ENCODE measurements around the gene LRRC15.

The LRRC15 gene

DNA sequence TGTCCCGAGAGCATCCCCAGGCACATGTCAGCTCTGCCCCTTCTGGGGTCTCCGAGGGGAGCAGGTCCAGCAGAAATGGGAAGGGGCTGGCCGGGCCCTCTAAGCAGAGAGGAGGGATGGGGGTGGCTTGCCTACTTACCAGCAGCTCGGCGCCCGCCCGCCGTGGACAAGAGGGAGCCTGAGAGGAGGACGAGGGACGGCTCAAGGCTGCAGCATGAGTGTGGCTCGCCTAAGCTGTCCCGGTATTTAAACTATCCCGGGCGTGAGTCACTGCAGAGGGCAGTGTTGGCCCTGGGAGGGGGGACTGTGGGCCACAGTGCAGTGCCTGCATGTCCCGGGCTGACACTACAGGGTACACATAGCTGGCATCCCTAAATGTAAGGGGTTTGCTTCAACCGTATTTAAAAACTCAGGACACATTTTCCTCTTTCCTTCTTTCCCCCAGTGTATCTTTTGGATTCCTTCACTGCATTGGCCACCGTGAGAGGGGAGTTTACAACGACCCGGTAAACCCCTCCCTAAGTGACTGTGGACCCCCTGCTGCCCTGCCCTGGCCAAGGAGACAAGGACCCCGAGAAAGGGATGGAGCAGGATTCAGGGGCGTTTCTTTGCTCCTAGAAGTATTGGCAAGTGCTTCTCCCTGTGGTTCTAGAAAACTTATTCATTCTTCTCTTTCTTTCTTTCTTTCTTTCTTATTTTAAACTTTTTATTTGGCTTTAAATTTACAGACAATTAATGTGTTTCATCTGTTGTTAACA is at the start of gene LRRC15:
LRRC15 (minus strand) TSS at position 222 of the 758 bp plus-strand sequence. CDS start 8,700 bp downstream, outside the sequence.
- DNase-seq (ENCODE audit: low read depth in 2 of 3, low spot score in 1 of 3) = no peak

DNA sequence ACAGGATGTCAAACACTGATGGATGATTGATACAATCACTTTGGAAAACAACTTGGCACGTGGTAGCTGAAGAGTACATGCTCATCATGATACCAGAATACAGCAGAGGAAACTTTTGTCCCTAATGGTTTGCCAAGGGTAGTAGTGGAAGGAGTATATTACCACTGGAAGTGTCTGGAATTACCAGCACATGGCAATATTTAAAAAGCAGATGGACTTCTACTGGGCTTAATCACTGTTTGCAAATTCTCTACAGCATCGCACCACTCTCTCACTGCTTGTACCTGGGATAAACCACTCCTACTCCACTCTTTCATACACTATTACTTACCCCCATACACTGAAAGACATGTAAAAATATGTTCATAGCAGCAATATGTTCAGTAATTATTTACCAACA is 49.1 kb upstream of the LRRC15 start:
- DNase-seq (ENCODE audit: low read depth in 2 of 3, low spot score in 1 of 3) = no peak

DNA sequence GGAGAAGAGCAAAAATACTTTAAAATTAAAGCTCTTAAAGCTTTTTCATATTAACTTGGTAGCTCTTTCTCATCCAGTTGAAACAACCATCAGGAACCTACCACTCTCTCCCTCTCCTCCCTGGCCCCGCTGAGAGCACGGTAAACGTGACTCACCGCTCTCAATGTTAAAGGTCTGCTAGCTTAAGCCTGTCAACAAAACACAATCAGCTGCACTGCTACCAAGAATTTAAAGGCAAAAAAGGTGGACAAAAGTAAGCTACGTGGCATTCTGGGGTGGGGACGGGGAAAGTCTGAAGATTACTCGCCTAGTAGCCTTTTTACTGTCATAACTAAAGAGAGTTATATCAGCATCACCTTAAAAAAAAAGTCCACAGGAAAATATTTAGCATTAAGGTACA is 37.9 kb upstream of the LRRC15 start:
- no peak for DNase-seq (ENCODE audit: low read depth in 2 of 3, low spot score in 1 of 3)

DNA sequence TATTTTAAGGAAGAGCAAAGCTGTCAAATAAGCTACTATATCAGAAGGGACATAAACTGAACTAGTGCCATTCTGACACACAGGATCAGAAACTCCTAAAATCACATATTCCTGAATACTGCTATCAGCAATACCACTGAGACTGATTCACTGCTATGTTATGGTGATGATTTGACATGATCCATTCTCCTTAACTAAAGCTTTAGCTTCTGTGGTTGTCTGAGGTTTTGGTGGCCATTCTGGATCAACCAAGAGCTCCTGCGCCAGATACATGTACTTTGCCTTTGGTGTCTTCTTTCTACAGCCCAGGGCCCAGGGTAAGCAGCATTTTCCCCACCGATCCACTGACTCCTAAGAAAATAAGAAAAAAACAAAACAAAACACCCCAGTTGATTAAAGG is 36.2 kb upstream of the LRRC15 start:
- DNase-seq (ENCODE audit: low read depth in 2 of 3, low spot score in 1 of 3) = no peak

DNA sequence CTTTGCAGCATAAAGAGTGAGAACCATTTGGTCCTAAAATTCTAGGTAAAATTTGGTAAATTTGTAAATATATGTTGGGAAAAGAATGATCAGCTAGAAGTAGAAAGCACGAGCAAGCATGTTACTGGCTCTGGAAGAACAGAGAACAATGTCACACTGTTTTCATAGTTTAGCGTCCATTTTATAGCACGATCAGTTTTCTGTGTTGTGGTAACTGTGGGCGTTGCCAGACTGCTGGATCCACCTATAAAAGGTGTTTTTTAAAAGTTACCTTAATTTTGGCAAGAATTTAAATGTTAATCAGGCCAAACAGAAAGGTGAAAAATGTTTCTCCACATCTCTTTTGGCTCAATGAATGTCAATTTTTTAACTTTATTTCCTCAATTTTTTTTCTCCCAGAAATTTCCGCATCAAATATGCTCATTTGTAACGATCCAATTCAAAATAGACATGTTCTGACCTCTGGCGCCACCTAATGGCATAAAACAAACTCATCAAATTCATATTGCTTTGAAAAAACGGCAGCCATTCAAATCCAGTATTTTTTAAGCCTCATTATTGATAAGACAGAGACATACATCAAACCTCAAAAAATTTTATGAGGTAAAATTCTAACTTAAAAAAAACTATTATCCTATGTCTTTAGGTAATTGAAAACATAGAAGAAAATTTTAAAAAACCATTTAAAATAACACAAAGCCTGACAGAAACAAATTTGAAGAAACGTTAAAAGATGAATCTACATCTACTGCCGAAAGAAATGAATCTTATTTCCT is 35.0 kb upstream of the LRRC15 start:
- DNase-seq (ENCODE audit: low read depth in 2 of 3, low spot score in 1 of 3) = peak in 1 of 3 donors; percentile 60

DNA sequence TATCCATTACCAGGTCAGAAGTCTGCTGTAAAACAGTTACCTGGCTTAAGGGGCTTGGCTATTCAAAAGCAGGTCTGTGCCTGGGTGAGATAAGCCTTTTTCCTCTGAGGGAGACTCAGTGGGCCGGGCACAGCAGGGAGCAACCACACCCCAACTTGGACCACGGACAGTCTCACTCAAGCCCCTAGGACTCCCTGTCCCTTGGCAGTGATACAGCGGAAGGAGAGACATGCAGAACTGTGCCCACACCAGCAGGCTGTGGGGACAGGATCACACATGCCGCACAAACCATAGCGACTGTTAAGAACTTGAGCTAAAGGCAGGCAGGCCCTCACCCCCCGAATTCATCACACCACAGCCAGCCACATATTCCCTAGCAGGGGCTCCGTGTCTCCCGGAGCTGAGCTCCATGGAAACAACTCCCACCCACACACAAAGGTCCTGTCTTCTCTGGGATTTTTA is 32.4 kb upstream of the LRRC15 start:
- no peak for DNase-seq (ENCODE audit: low read depth in 2 of 3, low spot score in 1 of 3)

DNA sequence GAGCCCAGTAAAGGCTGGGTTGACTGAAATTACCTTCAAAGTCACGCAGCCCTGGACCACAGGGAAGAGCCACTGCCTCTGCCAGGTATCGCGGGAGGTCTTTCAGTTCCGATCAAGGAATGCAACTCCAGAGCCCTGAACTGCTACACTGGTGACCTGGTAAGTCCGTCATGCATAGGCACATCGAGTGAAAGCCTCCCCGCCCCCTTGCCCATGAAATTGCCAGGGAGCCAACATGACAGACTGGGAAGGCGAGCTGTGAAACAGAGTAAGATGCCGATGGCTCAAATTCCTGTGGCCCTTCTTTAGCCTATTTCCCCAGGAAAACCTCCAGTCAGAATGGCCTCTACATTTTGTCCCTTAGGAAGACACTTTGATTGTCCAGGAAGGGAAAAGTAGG is 31.8 kb upstream of the LRRC15 start:
- no peak for DNase-seq (ENCODE audit: low read depth in 2 of 3, low spot score in 1 of 3)

DNA sequence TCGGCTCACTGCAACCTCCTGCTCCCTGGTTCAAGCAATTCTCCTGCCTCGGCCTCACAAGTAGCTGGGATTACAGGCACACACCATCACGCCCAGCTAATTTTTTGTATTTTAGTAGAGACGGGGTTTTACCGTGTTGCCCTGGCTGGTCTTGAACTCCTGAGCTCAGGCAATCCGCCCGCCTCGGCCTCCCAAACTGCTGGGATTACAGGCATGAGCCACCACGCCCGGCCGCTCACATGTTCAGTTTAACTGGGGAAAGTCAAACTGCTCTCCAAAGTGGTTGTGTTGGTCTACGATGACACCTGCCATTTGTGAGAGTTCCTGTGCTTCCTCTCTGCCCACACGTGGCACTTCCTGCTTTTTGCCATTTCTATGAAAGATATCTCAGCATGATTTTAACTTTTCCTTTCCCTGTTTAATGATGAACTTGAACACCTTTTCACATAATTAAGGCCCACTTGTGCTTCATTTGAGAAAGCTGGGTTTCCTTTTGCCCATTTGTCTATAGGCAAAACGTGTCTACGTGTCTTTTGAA is 30.4 kb upstream of the LRRC15 start:
- DNase-seq (ENCODE audit: low read depth in 2 of 3, low spot score in 1 of 3) = no peak

DNA sequence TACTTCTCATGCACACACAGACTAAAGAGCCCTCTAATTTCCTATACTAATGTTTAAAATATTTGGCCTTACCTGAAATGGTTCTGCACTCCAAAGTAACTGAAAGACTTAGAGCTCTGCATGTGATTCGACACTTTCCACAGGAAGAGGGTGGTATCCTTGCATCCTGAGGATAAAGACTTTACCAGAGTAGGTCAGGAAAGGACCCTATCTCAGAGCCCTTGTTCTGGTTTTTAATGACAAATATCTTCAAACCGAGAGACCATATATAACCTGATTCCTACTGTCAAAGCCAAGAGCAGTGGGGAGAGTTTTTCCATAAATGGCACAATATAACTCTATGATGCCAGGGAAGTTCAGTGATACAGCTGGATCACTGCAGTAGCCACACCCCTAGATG is 29.6 kb upstream of the LRRC15 start, which contains the start of gene GP5:
GP5 (minus strand) TSS at position 101 of the 400 bp plus-strand sequence. CDS start 984 bp downstream, outside the sequence.
- no peak for DNase-seq (ENCODE audit: low read depth in 2 of 3, low spot score in 1 of 3)

DNA sequence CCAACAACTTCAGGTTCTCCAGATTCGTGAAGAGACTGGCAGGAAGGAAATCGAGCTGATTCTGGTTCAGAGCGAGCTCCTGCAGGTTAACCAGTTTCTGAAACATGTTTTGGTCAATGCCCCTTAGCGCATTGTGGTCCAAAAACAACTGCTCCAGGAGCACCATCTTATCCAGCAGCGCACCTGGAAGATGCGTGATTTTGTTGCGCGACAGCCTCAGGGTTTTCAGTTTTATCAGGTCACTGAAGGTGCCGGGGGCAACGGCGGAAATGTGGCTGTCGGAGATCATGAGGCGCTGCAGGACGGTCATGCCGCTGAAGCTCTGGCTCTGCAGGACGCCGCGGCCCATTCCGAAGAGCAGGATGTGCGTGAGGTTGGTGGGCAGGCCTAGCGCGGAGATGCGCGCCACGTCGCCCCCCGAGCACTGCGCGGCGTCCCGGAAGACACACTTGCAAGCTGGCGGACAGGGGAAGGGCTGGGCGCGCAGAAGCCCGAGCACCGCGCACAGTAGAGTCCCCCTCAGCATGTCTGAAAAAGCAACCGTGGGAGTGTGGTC is 28.3 kb upstream of the LRRC15 start:
- DNase-seq (ENCODE audit: low read depth in 2 of 3, low spot score in 1 of 3) = no peak

DNA sequence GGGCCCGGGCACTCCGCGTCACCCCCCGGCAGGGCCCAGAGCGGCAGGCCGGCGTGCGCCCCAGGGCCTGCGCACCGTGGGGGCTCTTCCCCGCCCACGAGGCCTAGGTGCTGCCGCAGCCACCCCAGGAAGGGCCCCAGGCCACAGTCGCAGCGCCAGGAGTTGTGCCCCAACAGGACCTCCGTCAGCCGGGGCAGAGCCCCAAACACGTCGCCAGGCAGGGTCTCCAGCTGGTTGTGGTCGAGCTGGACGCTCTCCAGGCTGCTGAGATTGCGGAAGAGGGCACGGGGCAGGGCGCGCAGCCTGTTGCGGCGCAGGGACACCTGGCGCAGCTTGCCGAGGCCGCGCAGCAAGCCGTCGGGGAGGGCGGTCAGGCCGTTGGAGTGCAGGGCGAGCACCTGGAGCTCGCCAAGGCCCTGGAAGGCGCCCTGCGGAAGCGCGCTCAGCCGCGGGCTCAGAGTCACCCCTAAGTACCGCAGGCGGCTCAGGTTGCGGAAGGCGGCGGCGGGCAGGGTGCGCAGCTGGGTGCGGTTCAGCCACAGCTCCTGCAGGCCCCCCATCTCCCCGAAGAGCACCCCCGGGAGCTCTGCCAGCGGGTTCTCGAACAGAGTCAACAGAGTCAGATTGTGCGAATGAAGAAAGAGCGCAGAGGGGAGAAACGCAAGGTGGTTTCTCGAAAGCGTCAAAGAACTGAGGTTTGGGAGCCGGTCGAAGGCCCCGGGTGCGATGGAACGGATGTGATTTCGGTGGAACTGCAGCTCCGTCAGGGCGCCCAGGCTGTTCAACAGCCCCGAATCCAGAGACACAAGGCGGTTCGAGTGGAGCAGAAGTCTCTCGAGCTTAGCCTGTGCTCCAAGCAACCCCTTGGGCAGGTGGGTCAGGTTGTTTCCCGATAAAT is 27.6 kb upstream of the LRRC15 start:
- no peak for DNase-seq (ENCODE audit: low read depth in 2 of 3, low spot score in 1 of 3)

DNA sequence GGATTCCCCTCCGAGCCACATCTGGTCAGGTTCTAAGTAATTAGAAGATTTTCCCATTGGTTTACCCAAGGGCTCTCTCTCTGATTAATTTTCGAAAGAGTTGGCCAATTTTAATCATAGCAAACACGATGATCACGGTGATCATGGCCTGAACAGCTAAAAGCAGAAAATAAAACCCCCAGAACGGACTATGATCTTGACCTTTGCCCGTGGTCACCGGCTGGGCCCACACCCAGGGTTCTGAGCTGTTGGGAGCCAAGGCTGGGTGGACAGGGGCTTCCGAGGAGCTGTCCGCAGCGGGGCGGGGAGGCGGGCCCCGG is 27.0 kb upstream of the LRRC15 start:
- DNase-seq (ENCODE audit: low read depth in 2 of 3, low spot score in 1 of 3) = no peak

DNA sequence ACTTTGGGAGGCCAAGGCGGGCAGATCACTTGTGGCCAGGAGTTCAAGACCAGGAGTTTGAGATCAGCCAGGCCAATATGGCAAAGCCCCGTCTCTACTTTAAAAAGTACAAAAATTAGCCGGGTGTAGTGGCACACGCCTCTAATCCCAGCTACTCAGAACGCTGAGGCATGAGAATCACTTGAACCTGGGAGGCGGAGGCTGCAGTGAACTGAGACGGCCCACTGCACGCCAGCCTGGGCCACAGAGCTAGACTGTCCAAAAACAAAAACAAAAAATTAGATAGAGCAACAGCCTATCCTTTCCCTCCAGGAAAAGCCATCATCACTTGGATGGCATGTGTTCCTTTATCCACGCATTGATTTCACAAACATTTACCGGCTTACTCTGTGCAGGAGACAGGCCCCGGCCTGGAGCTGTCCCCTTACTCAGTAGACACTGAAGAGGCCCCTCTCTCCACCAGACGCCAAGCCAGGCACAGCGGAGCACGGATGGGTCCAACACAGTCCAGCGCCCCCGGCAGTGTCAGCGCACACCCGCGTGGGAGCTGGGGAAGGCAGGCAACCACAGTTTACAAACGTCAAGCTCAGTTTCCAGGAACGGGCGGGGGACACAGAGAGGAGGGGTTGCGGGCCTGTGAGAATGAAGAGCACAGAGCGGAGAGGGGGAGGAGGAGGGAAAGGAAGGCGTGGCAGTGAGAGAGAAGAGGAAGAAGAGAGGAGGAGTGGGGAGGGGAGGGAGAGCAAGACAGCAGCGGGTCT is 26.4 kb upstream of the LRRC15 start:
- peak in 2 of 3 donors; percentile 37 to 40 for DNase-seq (ENCODE audit: low read depth in 2 of 3, low spot score in 1 of 3)

DNA sequence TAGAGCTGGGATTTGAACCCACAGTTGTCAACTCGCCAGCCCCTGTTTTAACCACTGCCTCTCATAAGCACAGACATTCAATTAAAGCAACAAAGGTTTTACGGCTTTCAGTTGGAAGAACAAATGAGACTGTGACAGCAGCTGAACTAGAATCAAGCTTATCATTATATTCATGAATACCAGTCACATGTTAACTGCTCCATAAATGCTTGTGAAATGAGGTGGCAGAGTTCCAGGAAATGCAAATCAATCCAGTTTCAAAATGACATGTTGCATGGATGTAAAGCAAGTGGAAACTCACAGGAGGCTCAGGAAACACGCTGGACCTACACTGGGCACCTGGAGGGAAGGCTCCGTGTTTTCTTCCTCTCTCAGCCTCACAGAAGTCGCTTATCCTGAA is 25.7 kb upstream of the LRRC15 start:
- DNase-seq (ENCODE audit: low read depth in 2 of 3, low spot score in 1 of 3) = no peak

DNA sequence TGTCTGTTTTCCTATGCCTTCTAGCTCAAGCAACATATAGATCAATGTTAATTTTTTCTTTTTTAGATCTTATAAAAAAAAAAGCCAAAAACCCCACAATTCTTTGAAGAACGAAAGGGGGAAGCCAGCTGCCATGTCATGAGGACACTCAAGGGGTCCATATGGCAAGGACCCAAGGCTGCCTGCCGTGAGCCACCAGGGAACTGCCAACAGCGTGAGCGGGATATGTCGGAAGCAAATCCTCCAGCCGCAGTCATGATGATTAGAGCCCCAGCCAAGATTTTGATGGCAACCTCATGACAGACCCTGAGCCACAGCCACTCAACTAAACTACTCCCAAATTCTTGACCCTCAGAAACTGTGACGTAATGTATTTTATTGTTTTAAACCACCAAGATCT is 23.0 kb upstream of the LRRC15 start:
- no peak for DNase-seq (ENCODE audit: low read depth in 2 of 3, low spot score in 1 of 3)

DNA sequence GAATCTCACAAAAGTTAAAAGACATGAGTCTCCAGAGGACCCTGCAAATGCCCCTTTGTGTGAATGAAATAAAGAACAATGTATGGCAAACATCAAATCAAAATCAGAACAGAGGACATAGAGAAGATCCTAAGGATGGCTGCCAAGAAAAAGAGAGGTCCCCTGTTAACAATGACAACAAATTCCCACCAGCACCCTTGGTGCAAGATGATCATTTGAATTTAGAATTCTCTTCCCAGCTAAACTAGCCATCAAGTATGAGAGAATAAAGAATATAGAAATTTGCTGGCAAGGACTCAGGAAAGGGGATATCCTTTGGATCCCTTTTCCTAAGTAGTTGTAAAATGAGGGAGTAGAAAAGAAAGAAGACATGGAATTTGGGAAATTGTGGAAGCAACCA is 21.3 kb upstream of the LRRC15 start:
- DNase-seq (ENCODE audit: low read depth in 2 of 3, low spot score in 1 of 3) = no peak

DNA sequence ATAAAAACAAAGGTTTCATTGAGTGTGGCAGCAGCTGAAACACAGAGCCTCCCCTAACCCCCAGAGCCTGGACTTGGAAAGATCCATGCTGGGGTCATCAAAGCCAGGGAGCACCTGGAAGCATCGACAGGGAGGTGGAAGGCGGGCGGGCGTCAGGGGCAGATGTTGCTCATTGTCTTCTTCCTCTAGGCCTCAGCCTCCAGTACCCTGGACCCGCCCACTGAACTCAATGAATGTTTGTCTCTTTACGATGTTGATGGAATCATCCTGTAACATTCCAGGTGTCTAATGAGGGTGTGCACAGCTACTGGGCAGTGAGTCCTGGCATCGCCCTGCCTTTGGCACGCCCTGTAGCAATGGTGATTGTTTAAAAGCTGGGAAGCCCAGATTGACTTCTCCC is 19.7 kb upstream of the LRRC15 start:
- no peak for DNase-seq (ENCODE audit: low read depth in 2 of 3, low spot score in 1 of 3)

DNA sequence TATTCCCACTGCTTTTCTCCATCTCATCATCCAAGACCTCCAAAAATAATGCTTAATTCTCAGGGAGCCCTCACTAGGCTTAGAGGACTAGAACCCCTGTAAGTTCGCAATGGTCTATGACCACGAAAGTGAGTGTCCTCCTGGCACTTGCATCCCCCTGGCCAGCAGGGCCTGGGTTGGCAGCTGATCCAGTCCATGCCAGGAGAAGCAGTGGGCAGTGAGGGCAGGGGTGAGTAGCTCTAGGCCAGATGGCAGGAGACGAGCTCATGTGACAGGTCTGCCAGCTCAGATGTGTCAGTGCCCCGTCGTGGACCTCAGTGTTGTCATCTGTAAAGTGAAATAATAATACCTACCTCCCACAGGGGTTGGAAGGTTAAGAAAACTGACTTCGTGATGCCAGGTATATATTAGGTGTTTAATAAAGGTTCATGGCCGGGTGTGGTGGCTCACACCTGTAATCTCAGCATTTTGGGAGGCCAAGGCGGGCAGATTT is 18.4 kb upstream of the LRRC15 start:
- DNase-seq (ENCODE audit: low read depth in 2 of 3, low spot score in 1 of 3) = no peak

DNA sequence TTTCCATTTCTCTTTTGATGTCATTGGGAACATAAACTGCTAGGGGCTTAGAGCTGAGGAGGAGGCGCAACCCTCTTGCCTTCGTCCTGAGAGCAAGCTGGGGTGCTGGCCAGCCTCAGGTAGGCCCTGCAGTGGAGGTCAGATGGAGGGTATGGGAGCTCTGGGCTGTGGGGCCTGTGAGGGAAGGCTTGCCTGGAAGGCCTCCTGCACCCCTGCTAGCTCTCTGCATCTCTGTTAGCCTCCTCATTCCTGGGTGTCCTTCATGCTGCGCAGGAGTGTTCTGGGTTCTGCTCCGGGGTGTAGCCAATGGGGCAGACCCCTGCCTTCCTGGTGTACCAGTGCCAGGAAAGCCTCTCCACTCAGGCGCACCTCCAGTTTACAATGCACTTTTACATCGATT is 17.7 kb upstream of the LRRC15 start:
- no peak for DNase-seq (ENCODE audit: low read depth in 2 of 3, low spot score in 1 of 3)

DNA sequence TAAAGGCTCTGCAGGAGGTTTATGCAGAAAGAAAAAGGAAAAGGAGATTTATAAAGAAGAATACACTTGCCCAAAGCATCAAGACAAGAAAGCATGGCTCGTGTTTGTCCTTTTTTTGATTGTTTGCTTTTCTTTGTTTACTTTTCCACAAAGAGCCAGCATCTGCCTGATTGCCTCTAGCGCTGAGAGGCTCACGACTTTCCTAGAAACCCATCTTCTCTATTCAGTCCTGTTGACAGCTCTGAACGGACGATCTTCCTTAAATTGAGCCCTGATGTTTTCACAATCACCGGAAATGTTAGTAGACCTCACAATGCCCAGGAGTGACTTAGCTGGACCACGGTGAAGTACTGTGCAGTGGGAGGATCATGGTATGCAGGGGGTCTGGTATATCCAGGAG is 17.1 kb upstream of the LRRC15 start:
- DNase-seq (ENCODE audit: low read depth in 2 of 3, low spot score in 1 of 3) = no peak

All from stimulated activated CD4-positive, alpha-beta T cell treated with anti-CD3 and anti-CD28 coated beads, Interleukin-12 subunit alpha, Interleukin-12 subunit beta, amount 100 ng/mL, for 48 hours (primary cell).